HCT116 (cell line): ENCODE data around the gene MTUS2. TPM values are rescaled to one million over a fixed set of nuclear protein-coding genes. Genes with fewer than 3 reads are reported as not detected.

Experiments used
- ATAC-seq: fragments of 200-7000 bp; cut with Tn5 transposase; 2 replicates; pipeline ENCODE4 v1.9.1; 2020; ENCODE audit warnings: mild to moderate bottlenecking, moderate library complexity
- BruUV-seq: library from RNA; stranded (reverse); fragments of 400-500 nt; replicated peaks from 2 replicates; lab custom pipeline; 2021; lab: Mats Ljungman, UMichigan
- CTCF ChIA-PET: fragments of 300-600 bp; sonication (Branson Sonifier 250); formaldehyde crosslinking; loops from one replicate; lab custom pipeline; 2021; ENCODE audit warnings: antibody characterized with exemption; lab: Charles Lee
- POLR2A ChIA-PET: fragments of 300-600, 350-600 bp; sonication (Branson Sonifier 250); formaldehyde crosslinking; loops from one replicate; lab custom pipeline; 2021; ENCODE audit warnings: antibody characterized with exemption; lab: Charles Lee
- RAD21 ChIA-PET, 2 experiments: fragments of 300-600 bp; sonication (Branson Sonifier 250); formaldehyde crosslinking; loops; one replicate each; lab custom pipeline; 2023; ENCODE audit warnings: low total read pairs in 2 of 2; ENCODE audit not compliant: uncharacterized antibody in 2 of 2, unreplicated experiment in 2 of 2, low non-redundant PET in 1 of 2; lab: Charles Lee
- DNase-seq: peaks from one replicate; pipeline ENCODE4 v3.0.0-alpha.2; 2010; ENCODE audit warnings: low read depth, low spot score
- H2AFZ ChIP-seq: fragments of 200-600 bp; shearing (Covaris generic), sonication (generic); 2 replicates; pipeline ENCODE4 v1.6.1; 2017; ENCODE audit warnings: low read depth, mixed run types, mixed read lengths, antibody characterized with exemption, low read length; ENCODE audit not compliant: poor library complexity, severe bottlenecking
- H3K27ac ChIP-seq: 2 replicates; pipeline ENCODE4 v1.5.1; 2012; ENCODE audit warnings: low read depth, low read length
- H3K27me3 ChIP-seq: fragments of 200-600 bp; sonication (generic); 2 replicates; pipeline ENCODE4 v1.6.1; 2016; ENCODE audit warnings: mixed run types, low read length, mixed read lengths; ENCODE audit not compliant: insufficient read depth
- H3K36me3 ChIP-seq, 2 experiments: fragments of 200-500 bp in 1 of 2; fragments of 200-600 bp in 1 of 2; sonication (Bioruptor generic) in 1 of 2; sonication (generic) in 1 of 2; 2 replicates each; pipeline versions ENCODE4 v1.5.1 to v1.6.1; 2014 to 2016; ENCODE audit warnings: low read length in 2 of 2, inconsistent platforms in 1 of 2, mixed read lengths in 1 of 2, mixed run types in 1 of 2; ENCODE audit not compliant: insufficient read depth in 2 of 2, control insufficient read depth in 1 of 2
- H3K4me1 ChIP-seq, 2 experiments: fragments of 200-600 bp in 1 of 2; sonication (generic) in 1 of 2; 2 replicates each; pipeline versions ENCODE4 v1.5.1 to v1.6.1; 2012 to 2017; ENCODE audit warnings: low read length in 2 of 2, inconsistent platforms in 1 of 2, mild to moderate bottlenecking in 1 of 2, mixed read lengths in 1 of 2, mixed run types in 1 of 2, moderate library complexity in 1 of 2; ENCODE audit not compliant: insufficient read depth in 2 of 2, control insufficient read depth in 1 of 2
- H3K4me2 ChIP-seq: fragments of 200-600 bp; sonication (generic); 2 replicates; pipeline ENCODE4 v1.6.1; 2017; ENCODE audit warnings: mixed run types, low read length, mixed read lengths
- H3K4me3 ChIP-seq, 2 experiments: fragments of 200-600 bp in 1 of 2; sonication (generic) in 1 of 2; replicated peaks in 1 of 2; 2 replicates each; pipeline ENCODE4 v1.5.1; 2011 to 2016; ENCODE audit warnings: low read length in 2 of 2, control low read depth in 1 of 2, low read depth in 1 of 2, mild to moderate bottlenecking in 1 of 2, mixed read lengths in 1 of 2, mixed run types in 1 of 2
- H3K79me2 ChIP-seq: fragments of 200-600 bp; sonication (generic); 2 replicates; pipeline ENCODE4 v1.6.1; 2017; ENCODE audit warnings: mild to moderate bottlenecking, mixed run types, low read length, moderate library complexity, mixed read lengths; ENCODE audit not compliant: insufficient read depth
- H3K9ac ChIP-seq: fragments of 200-600 bp; sonication (generic); 2 replicates; pipeline ENCODE4 v1.6.1; 2016; ENCODE audit warnings: low read length, mixed read lengths
- H3K9me2 ChIP-seq: fragments of 200-600 bp; sonication (generic), shearing (Covaris generic); 2 replicates; pipeline ENCODE4 v1.6.1; 2017; ENCODE audit warnings: mixed run types, mild to moderate bottlenecking, moderate library complexity; ENCODE audit not compliant: insufficient read depth
- H3K9me3 ChIP-seq, 2 experiments: fragments of 200-500 bp in 1 of 2; fragments of 200-600 bp in 1 of 2; sonication (Bioruptor generic) in 1 of 2; sonication (generic) in 1 of 2; 2 replicates each; pipeline ENCODE4 v1.6.1; 2014 to 2017; ENCODE audit warnings: low read length in 2 of 2, mixed read lengths in 2 of 2, inconsistent platforms in 1 of 2, low read depth in 1 of 2, mild to moderate bottlenecking in 1 of 2, mixed run types in 1 of 2, moderate library complexity in 1 of 2; ENCODE audit not compliant: control insufficient read depth in 1 of 2, insufficient read depth in 1 of 2
- H4K20me1 ChIP-seq: fragments of 200-600 bp; sonication (generic), shearing (Covaris generic); 2 replicates; pipeline ENCODE4 v1.6.1; 2017; ENCODE audit warnings: mixed run types, mild to moderate bottlenecking, moderate library complexity; ENCODE audit not compliant: insufficient read depth
- ATF3 ChIP-seq: IDR thresholded peaks from 2 replicates; pipeline ENCODE4 v1.6.1; 2012
- CEBPB ChIP-seq: IDR thresholded peaks from 2 replicates; pipeline ENCODE4 v1.6.1; 2012; ENCODE audit warnings: low read depth
- CTCF ChIP-seq, 3 experiments: fragments of 200-600 bp in 1 of 3; sonication (generic) in 1 of 3; IDR thresholded peaks in 2 of 3; conservative IDR thresholded peaks in 1 of 3; 2 replicates each; pipeline ENCODE4 v1.5.1; 2012 to 2017; ENCODE audit warnings: low read depth in 2 of 3, low read length in 2 of 3, antibody characterized with exemption in 1 of 3, borderline replicate concordance in 1 of 3, control low read depth in 1 of 3, mild to moderate bottlenecking in 1 of 3, mixed read lengths in 1 of 3, mixed run types in 1 of 3, moderate library complexity in 1 of 3; ENCODE audit not compliant: insufficient read depth in 1 of 3
- EGR1 ChIP-seq: IDR thresholded peaks from 2 replicates; pipeline ENCODE4 v1.6.1; 2012; ENCODE audit warnings: low read depth
- EZH2 ChIP-seq: fragments of 200-600 bp; sonication (generic); IDR thresholded peaks from 2 replicates; pipeline ENCODE4 v1.6.1; 2017; ENCODE audit warnings: antibody characterized with exemption, mixed run types
- JUND ChIP-seq: IDR thresholded peaks from 2 replicates; pipeline ENCODE4 v1.6.1; 2012
- POLR2A ChIP-seq: IDR thresholded peaks from 2 replicates; pipeline ENCODE4 v1.7.0; 2011; ENCODE audit warnings: borderline replicate concordance; ENCODE audit not compliant: insufficient read depth, insufficient read length; ENCODE audit errors: extremely low read depth
- POLR2AphosphoS5 ChIP-seq: IDR thresholded peaks from 2 replicates; pipeline ENCODE4 v1.6.1; 2011; ENCODE audit warnings: mild to moderate bottlenecking, low read depth, low read length, moderate library complexity
- RAD21 ChIP-seq: IDR thresholded peaks from 2 replicates; pipeline ENCODE4 v1.6.1; 2012; ENCODE audit warnings: low read depth, mild to moderate bottlenecking
- REST ChIP-seq: IDR thresholded peaks from 2 replicates; pipeline ENCODE4 v1.6.1; 2012; ENCODE audit warnings: low read depth
- SP1 ChIP-seq: IDR thresholded peaks from 2 replicates; pipeline ENCODE4 v1.6.1; 2012; ENCODE audit warnings: low read depth
- SRF ChIP-seq: IDR thresholded peaks from 2 replicates; pipeline ENCODE4 v1.6.1; 2012; ENCODE audit warnings: low read depth
- YY1 ChIP-seq: IDR thresholded peaks from 2 replicates; pipeline ENCODE4 v1.6.1; 2011; ENCODE audit warnings: low read length, low read depth, moderate library complexity, mild to moderate bottlenecking; ENCODE audit not compliant: insufficient replicate concordance; ENCODE audit errors: extremely low read depth
- ZBTB33 ChIP-seq: IDR thresholded peaks from 2 replicates; pipeline ENCODE4 v1.6.1; 2011; ENCODE audit warnings: mild to moderate bottlenecking, low read length, moderate library complexity; ENCODE audit not compliant: insufficient replicate concordance; ENCODE audit errors: extremely low read depth
- ZFX ChIP-seq: fragments of 450-650 bp; IDR thresholded peaks from 2 replicates; pipeline ENCODE4 v1.6.1; 2017
- ZNF274 ChIP-seq: fragments of 200-500 bp; sonication (Bioruptor generic); IDR thresholded peaks from 2 replicates; pipeline ENCODE4 v1.6.1; 2014; ENCODE audit warnings: mild to moderate bottlenecking, low read depth, low read length, inconsistent platforms
- intact Hi-C: fragments of 100-400 bp; cut with micrococcal nuclease; formaldehyde crosslinking; loops from 2 replicates; pipeline ENCODE4 v1.10.0; 2022
- total RNA-seq: library from RNA; stranded (reverse); gene quantifications from one replicate; pipeline ENCODE4 v1.2.1, GENCODE V29; 2021; ENCODE audit not compliant: unreplicated experiment

The MTUS2 gene
- total RNA-seq, 1 experiment from 2014 or later, result 0.02 TPM

GRCh38 chr13:29359181-29359580, 539.0 kb downstream of the MTUS2 start:
- POLR2A ChIA-PET, result no interaction called here
- H4K20me1 ChIP-seq, result no peaks in the 10 kb centered on the region
- intact Hi-C loops, result no loop called here
- no peak overlapping the region for H2AFZ ChIP-seq
- no peaks in the 10 kb centered on the region for H3K36me3 ChIP-seq
- no peak overlapping the region for H3K27ac ChIP-seq
- no peaks in the 10 kb centered on the region for H3K9me2 ChIP-seq
- H3K27me3 ChIP-seq, result peaks cover 51% of the 10 kb centered on the region
- no peak overlapping the region for H3K9ac ChIP-seq
- H3K4me2 ChIP-seq, result no peak overlapping the region
- BruUV-seq, result no TSS peak
- no peak for ATAC-seq
- RAD21 ChIA-PET, result no interaction called here
- H3K9me3 ChIP-seq, result no peaks in the 10 kb centered on the region
- H3K4me3 ChIP-seq, result no peak overlapping the region
- CTCF ChIA-PET, result no interaction called here
- H3K79me2 ChIP-seq, result no peaks in the 10 kb centered on the region
- TF ChIP-seq ZFX (no peak), SP1 (no peak), SRF (no peak), POLR2A (no peak), CTCF (IDR thresholded peaks at IDR 0.05 in 2 of 3, conservative IDR thresholded peaks at IDR 0.05 in 1 of 3; ENCODE audit: borderline replicate concordance in 1 of 3, insufficient read depth in 1 of 3, low read depth in 2 of 3, low read length in 2 of 3) (no peak), RAD21 (no peak), CEBPB (no peak), REST (no peak), ZNF274 (no peak), ZBTB33 (no peak), ATF3 (no peak), YY1 (no peak), EGR1 (no peak), JUND (no peak), EZH2 (no peak), POLR2AphosphoS5 (no peak)
- no peaks in the 10 kb centered on the region for H3K4me1 ChIP-seq
- no peak for DNase-seq
